SJCRH30 (cell line): ENCODE data around the gene LRRC3C. TPM values are rescaled to one million over a fixed set of nuclear protein-coding genes. Genes with fewer than 3 reads are reported as not detected.

Source experiments
- DNase-seq, 2 experiments: peaks; one replicate each; pipeline ENCODE4 v3.0.0-alpha.2; 2015 to 2020
- H3K27ac ChIP-seq: fragments of 250-450 bp; sonication (Bioruptor Pico); 2 replicates; pipeline ENCODE4 v1.5.1; 2020; ENCODE audit warnings: mild to moderate bottlenecking, moderate library complexity
- H3K27me3 ChIP-seq: fragments of 250-450 bp; sonication (Bioruptor Pico); 2 replicates; pipeline ENCODE4 v1.5.1; 2020; ENCODE audit warnings: mild to moderate bottlenecking, moderate library complexity
- H3K36me3 ChIP-seq: fragments of 250-450 bp; sonication (Bioruptor Pico); 2 replicates; pipeline ENCODE4 v1.5.1; 2020; ENCODE audit warnings: mild to moderate bottlenecking, moderate library complexity
- H3K4me1 ChIP-seq: fragments of 250-450 bp; sonication (Bioruptor Pico); 2 replicates; pipeline ENCODE4 v1.5.1; 2020; ENCODE audit warnings: mild to moderate bottlenecking, moderate library complexity
- H3K4me3 ChIP-seq: fragments of 250-450 bp; sonication (Bioruptor Pico); 2 replicates; pipeline ENCODE4 v1.5.1; 2020; ENCODE audit warnings: mild to moderate bottlenecking, moderate library complexity
- H3K9me3 ChIP-seq: fragments of 250-450 bp; sonication (Bioruptor Pico); replicated peaks from 2 replicates; pipeline ENCODE4 v1.5.1; 2020; ENCODE audit warnings: mild to moderate bottlenecking, moderate library complexity
- total RNA-seq: library from RNA; depleted of rRNA; stranded (reverse); fragments of >200 nt; shearing (Covaris generic); gene quantifications from 2 replicates; pipeline ENCODE4 v1.2.3, GENCODE V29; 2014

LRRC3C gene
- total RNA-seq, 1 experiment from 2014 or later, result not detected

GRCh38 chr17:39971076-39971603 is 43.6 kb downstream of the LRRC3C start:
- H3K9me3 ChIP-seq, result no peaks in the 10 kb centered on the region
- no peaks in the 10 kb centered on the region for H3K36me3 ChIP-seq
- no peak overlapping the region for H3K27ac ChIP-seq
- no peak overlapping the region for H3K4me3 ChIP-seq
- no peak for DNase-seq
- H3K27me3 ChIP-seq, result peaks cover 13% of the 10 kb centered on the region; the same call in 1 of the 2 replicates
- H3K4me1 ChIP-seq, result no peaks in the 10 kb centered on the region

DNA sequence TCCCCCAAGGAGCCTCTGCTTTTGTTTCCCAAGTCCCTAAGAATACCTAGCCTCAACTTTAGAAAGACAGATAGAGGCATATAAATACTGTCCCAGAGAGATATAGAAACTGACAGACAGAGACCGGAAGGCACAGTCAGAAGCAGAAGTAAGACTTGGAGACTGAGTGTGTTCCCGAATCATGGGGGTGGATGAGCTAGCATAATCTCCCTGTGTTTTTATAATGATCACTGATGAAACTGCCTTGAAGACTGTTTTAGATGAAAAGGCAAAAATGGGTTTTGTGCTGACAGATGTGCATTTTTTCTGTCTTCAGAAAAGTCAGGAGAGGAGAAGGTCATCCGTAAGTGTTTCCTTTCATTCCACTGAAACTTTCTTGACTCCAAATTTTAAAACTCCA is 44.7 kb downstream of the LRRC3C start:
- Histone ChIP-seq H3K36me3 (no peaks in the 10 kb centered on the region), H3K4me1 (no peaks in the 10 kb centered on the region), H3K27me3 (peaks cover 13% of the 10 kb centered on the region; the same call in 1 of the 2 replicates), H3K4me3 (no peak overlapping the region), H3K9me3 (no peaks in the 10 kb centered on the region), H3K27ac (no peak overlapping the region)
- no peak for DNase-seq

DNA sequence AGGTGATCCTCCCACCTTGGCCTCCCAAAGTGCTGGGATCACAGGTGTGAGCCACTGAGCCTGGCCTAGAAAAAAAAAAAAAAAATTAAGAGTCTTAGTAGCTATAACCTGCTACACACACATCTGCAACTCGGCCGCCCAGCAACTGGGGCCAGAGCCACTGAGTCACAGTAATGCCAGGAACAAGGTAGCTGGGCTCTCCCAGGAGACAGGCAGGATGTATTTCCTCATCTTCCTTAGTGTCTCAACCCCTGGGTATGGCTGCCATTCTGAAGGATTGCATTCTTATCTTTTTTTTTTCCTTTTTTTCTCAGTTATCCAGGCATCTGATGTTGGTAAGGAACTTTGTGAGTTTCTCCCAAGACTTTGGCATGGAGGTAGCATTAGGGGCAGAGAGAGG is 46.0 kb downstream of the LRRC3C start:
- H3K9me3 ChIP-seq, result no peaks in the 10 kb centered on the region
- DNase-seq, result no peak
- no peaks in the 10 kb centered on the region for H3K36me3 ChIP-seq
- H3K27me3 ChIP-seq, result peaks cover 13% of the 10 kb centered on the region; the same call in 1 of the 2 replicates
- no peak overlapping the region for H3K27ac ChIP-seq
- H3K4me3 ChIP-seq, result no peak overlapping the region
- H3K4me1 ChIP-seq, result no peaks in the 10 kb centered on the region

DNA sequence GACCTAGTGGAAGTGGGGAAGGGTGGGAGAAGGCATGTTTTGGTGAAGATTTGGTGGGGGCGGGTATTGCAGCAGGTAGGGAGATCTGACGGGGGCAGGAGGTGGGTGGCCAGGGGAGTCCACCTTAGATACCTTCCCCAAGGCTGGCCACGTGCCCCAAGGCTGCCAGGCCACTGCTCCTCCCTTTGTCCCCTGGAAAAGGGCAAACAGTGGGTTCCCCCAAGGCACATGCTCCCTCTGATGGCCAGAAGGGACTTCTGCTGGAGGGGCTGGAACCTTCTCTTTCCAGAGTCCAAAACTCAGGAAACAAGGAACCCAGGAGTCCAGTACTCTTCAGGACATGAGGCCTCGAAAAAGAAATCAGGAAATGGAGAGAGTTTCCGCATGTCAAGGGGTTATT is 46.9 kb downstream of the LRRC3C start:
- no peaks in the 10 kb centered on the region for H3K36me3 ChIP-seq
- no peak overlapping the region for H3K4me3 ChIP-seq
- no peak overlapping the region for H3K27ac ChIP-seq
- no peak for DNase-seq
- H3K27me3 ChIP-seq, result peaks cover 13% of the 10 kb centered on the region; the same call in 1 of the 2 replicates
- H3K9me3 ChIP-seq, result no peaks in the 10 kb centered on the region
- peaks cover 4% of the 10 kb centered on the region for H3K4me1 ChIP-seq

DNA sequence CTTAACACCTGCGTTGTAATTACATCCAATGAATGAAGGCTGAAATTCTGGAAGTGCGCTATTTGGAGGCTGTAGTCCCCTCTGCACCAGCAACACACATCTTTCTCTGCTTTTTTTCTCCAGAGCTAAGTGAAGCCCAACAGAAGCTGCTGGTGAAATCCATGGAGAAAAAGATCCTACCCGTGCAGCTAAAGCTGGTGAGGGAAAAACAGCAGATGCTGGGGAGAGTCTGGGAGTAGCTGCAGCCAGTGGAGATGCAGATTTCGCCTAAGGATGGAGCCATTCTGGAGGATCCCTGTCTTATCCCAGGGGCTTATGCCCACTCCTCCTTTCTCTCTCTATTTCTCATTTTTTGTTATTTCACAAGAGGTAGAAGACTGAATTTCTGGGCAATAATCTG is 48.3 kb downstream of the LRRC3C start:
- peaks cover 6% of the 10 kb centered on the region for H3K4me1 ChIP-seq
- H3K9me3 ChIP-seq, result no peaks in the 10 kb centered on the region
- H3K4me3 ChIP-seq, result no peak overlapping the region
- no peaks in the 10 kb centered on the region for H3K36me3 ChIP-seq
- peaks cover 13% of the 10 kb centered on the region; the same call in 1 of the 2 replicates for H3K27me3 ChIP-seq
- no peak overlapping the region for H3K27ac ChIP-seq
- DNase-seq, result no peak

DNA sequence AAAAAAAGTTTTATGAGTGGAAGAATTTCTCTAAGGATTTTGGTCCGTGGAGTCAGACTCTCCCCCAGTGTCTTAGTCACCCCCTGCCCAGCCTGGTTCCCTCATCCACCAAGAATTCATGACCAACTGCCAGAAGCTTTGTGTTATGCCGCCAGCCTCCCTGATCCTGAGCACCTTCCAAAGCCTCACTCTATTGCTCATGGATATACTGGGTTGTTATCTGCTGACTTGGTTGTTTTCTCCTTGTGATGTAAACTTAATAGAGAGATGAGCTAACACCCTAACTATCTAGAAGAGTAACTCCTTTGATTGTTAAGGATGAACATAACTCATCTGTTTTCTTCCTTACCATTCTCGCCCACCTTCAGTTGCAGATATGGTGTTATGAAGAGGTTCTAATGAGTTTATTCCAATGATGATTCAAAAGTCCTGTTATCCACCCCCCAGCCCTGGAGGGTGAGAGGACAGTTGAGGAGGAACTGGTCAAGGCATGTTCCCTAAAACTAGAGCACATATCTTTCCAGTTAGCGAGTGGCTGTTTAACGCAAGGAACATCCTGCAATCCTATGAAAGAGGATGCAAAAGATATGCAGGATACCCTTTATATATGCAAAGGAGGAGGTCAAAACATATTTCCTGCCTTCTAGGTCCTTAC is 51.6 kb downstream of the LRRC3C start:
- H3K36me3 ChIP-seq, result peaks cover under 1% of the 10 kb centered on the region; the same call in 1 of the 2 replicates
- peak overlapping the region; percentile 78; the same call in 1 of the 2 replicates for H3K4me3 ChIP-seq
- no peaks in the 10 kb centered on the region for H3K9me3 ChIP-seq
- no peak overlapping the region for H3K27ac ChIP-seq
- peak; percentile 15 to 18 for DNase-seq
- 0 out of 2 replicates have a peak, but pooled peaks cover 3% of the 10 kb centered on the region for H3K27me3 ChIP-seq
- peaks cover 10% of the 10 kb centered on the region for H3K4me1 ChIP-seq

DNA sequence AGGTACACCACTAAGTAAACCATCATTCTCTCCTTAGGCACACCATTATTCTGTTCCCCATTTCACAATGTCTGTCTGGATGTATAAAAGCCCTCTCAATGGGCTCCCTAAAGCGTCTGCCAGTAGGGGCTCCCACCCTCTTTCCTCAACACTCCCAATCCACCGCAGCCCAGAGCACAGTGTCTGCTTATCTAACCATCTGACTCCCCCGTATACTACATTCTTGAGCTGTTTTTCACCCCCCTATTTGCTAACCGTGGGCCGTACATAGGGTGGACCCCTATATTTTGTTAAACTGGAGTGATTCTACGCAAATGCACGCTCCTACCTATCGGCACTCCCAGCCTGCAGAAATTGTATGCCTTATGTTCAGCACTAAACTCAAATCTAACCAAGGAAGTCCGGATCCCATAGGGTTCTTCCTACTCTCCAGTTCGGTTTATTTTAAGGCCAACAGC is 52.4 kb downstream of the LRRC3C start:
- Histone ChIP-seq H3K27me3 (no peaks in the 10 kb centered on the region), H3K4me3 (peak overlapping the region; percentile 78), H3K4me1 (peaks cover 10% of the 10 kb centered on the region), H3K36me3 (peaks cover 8% of the 10 kb centered on the region; the same call in 1 of the 2 replicates), H3K9me3 (no peaks in the 10 kb centered on the region), H3K27ac (peak overlapping the region; percentile 88)
- peak; percentile 47 to 73 for DNase-seq

- Histone ChIP-seq H3K4me3 (peak within 1 kb of the TSS; percentile 78), H3K27me3 (no peaks in the 10 kb centered on the region), H3K36me3 (peaks cover 14% of the 10 kb centered on the region), H3K27ac (peak within 1 kb of the TSS; percentile 88), H3K9me3 (no peaks in the 10 kb centered on the region), H3K4me1 (peaks cover 10% of the 10 kb centered on the region)
- DNase-seq, result peak; percentile 98 to 100
These were observed 53.0 kb downstream of the LRRC3C start, which contains the start of gene PSMD3 for GRCh38 chr17:39980351-39981206. Gene PSMD3, plus strand, starts transcription at chr17:39980807. Its CDS starts 164 bp downstream, at chr17:39980971.

- Histone ChIP-seq H3K4me3 (peak overlapping the region; percentile 78), H3K9me3 (no peaks in the 10 kb centered on the region), H3K27me3 (no peaks in the 10 kb centered on the region), H3K4me1 (peaks cover 10% of the 10 kb centered on the region), H3K27ac (peak overlapping the region; percentile 88), H3K36me3 (peaks cover 21% of the 10 kb centered on the region)
- peak in 1 of 2 experiments; percentile 27 for DNase-seq
These were observed 53.7 kb downstream of the LRRC3C start for GRCh38 chr17:39981207-39981741.

GRCh38 chr17:39981766-39982375 is 54.3 kb downstream of the LRRC3C start:
- peak overlapping the region; percentile 78 for H3K4me3 ChIP-seq
- no peaks in the 10 kb centered on the region for H3K27me3 ChIP-seq
- no peaks in the 10 kb centered on the region for H3K9me3 ChIP-seq
- H3K4me1 ChIP-seq, result peaks cover 10% of the 10 kb centered on the region
- DNase-seq, result no peak
- peaks cover 27% of the 10 kb centered on the region for H3K36me3 ChIP-seq
- H3K27ac ChIP-seq, result peak overlapping the region; percentile 88; the same call in 1 of the 2 replicates

DNA sequence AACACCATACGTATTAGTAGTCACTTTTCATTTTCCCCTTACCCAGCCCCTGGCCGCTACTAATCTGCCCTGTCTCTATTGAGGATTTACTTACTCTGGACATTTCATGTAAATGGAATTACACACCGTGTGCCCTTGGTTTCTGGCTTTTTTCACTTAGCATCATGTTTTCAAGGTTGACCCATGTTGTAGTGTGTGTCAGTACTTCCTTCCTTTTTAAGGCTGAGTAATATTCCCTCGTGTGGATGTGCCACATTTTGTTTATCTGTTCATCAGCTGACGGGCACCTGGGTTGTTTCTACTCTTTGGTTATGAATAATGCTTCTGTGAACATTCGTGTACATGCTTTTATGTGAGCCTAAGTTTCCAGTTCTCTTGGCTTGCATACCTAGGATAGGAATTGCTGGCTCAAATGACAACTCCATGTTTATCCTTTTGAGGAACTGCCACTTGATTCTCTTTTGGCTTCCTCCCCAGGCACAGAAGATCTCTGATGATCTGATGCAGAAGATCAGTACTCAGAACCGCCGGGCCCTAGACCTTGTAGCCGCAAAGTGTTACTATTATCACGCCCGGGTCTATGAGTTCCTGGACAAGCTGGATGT is 60.8 kb downstream of the LRRC3C start:
- H3K4me1 ChIP-seq, result no peaks in the 10 kb centered on the region

GRCh38 chr17:39994448-39994847 is 66.9 kb downstream of the LRRC3C start:
- Histone ChIP-seq H3K4me3 (no peak overlapping the region), H3K27ac (no peak overlapping the region), H3K27me3 (no peaks in the 10 kb centered on the region), H3K9me3 (no peaks in the 10 kb centered on the region), H3K36me3 (peaks cover 60% of the 10 kb centered on the region), H3K4me1 (no peaks in the 10 kb centered on the region)
- DNase-seq, result no peak

More for the DNA sequence above, 60.8 kb downstream of the LRRC3C start:
- no peak for DNase-seq
- H3K27ac ChIP-seq, result no peak overlapping the region
- H3K27me3 ChIP-seq, result no peaks in the 10 kb centered on the region
- H3K4me3 ChIP-seq, result no peak overlapping the region
- no peaks in the 10 kb centered on the region for H3K9me3 ChIP-seq
- peaks cover 74% of the 10 kb centered on the region for H3K36me3 ChIP-seq
